Measurements from ENCODE around the gene TPM3. TPM values are rescaled to one million over a fixed set of nuclear protein-coding genes. Genes with fewer than 3 reads are reported as not detected.

TPM3 gene
- total RNA-seq, 1 experiment from 2014 or later: 625 TPM

- intact Hi-C loops (cut with micrococcal nuclease): no loop called here
- Mint-ChIP-seq H3K4me1 (ENCODE audit: insufficient read depth, unreplicated experiment) (peaks cover 8% of the 10 kb centered on the region), H3K36me3 (ENCODE audit: insufficient read depth, unreplicated experiment) (no peaks in the 10 kb centered on the region), H3K4me3 (ENCODE audit: unreplicated experiment) (no peak overlapping the region), H3K27me3 (ENCODE audit: insufficient read depth, unreplicated experiment) (no peaks in the 10 kb centered on the region), H3K9me3 (ENCODE audit: unreplicated experiment) (no peaks in the 10 kb centered on the region), H3K27ac (ENCODE audit: low read depth, unreplicated experiment) (no peak overlapping the region)
- CTCF ChIA-PET: interaction anchor here (0.6 to 3.2 kb wide), 27 partner anchors 8 to 347 kb away, joined by 3 to 29 read pairs (median 5); partner anchors contain the start of genes HAX1 and UBAP2L
- no TSS peak for BruUV-seq (replicated peaks)
- POLR2A ChIA-PET: interaction anchor here (0.8 to 10.3 kb wide), 9 partner anchors 8 to 132 kb away, joined by 3 to 167 read pairs (median 5); partner anchors contain the start of gene UBAP2L
- DNase-seq (ENCODE audit: unreplicated experiment): no peak
- TF ChIP-seq CTCF (IDR thresholded peaks at IDR 0.05; ENCODE audit: unreplicated experiment): no peak
These were observed 7.6 kb upstream of the TPM3 start for GRCh38 chr1:154199563-154199879.

GRCh38 chr1:154198756-154199562, 7.1 kb upstream of the TPM3 start:
- Mint-ChIP-seq H3K36me3 (ENCODE audit: insufficient read depth, unreplicated experiment) (no peaks in the 10 kb centered on the region), H3K4me1 (ENCODE audit: insufficient read depth, unreplicated experiment) (peaks cover 12% of the 10 kb centered on the region), H3K4me3 (ENCODE audit: unreplicated experiment) (no peak overlapping the region), H3K27me3 (ENCODE audit: insufficient read depth, unreplicated experiment) (no peaks in the 10 kb centered on the region), H3K27ac (ENCODE audit: low read depth, unreplicated experiment) (no peak overlapping the region), H3K9me3 (ENCODE audit: unreplicated experiment) (no peaks in the 10 kb centered on the region)
- intact Hi-C loops (cut with micrococcal nuclease): no loop called here
- ChIA-PET POLR2A (interaction anchor here (0.6 to 10.3 kb wide), 12 partner anchors 8 to 278 kb away, joined by 3 to 167 read pairs (median 4); partner anchors contain the start of gene UBAP2L), CTCF (interaction anchor here (0.6 to 3.2 kb wide), 31 partner anchors 8 to 374 kb away, joined by 3 to 29 read pairs (median 4); partner anchors contain the start of genes HAX1 and UBAP2L)
- peak; percentile 80 for DNase-seq (ENCODE audit: unreplicated experiment)
- peak; percentile 45 for TF ChIP-seq CTCF (IDR thresholded peaks at IDR 0.05; ENCODE audit: unreplicated experiment)
- no TSS peak for BruUV-seq (replicated peaks)

- Mint-ChIP-seq H3K27me3 (ENCODE audit: insufficient read depth, unreplicated experiment) (peaks cover 23% of the 10 kb centered on the region), H3K4me1 (ENCODE audit: insufficient read depth, unreplicated experiment) (peaks cover 19% of the 10 kb centered on the region), H3K4me3 (ENCODE audit: unreplicated experiment) (no peak overlapping the region), H3K9me3 (ENCODE audit: unreplicated experiment) (no peaks in the 10 kb centered on the region), H3K27ac (ENCODE audit: low read depth, unreplicated experiment) (peak overlapping the region; percentile 81), H3K36me3 (ENCODE audit: insufficient read depth, unreplicated experiment) (no peaks in the 10 kb centered on the region)
- DNase-seq (ENCODE audit: unreplicated experiment): peak; percentile 87
- no TSS peak for BruUV-seq (replicated peaks)
- intact Hi-C loops (cut with micrococcal nuclease): no loop called here
- POLR2A ChIA-PET: interaction anchor here (0.9 to 4.1 kb wide), 9 partner anchors 11 to 218 kb away, joined by 3 to 58 read pairs (median 4); partner anchors contain the start of genes RPS27 and UBAP2L
- CTCF ChIA-PET: interaction anchor here (0.6 to 1.6 kb wide), 8 partner anchors 10 to 222 kb away, joined by 3 to 5 read pairs (median 3); no protein-coding TSS in a partner anchor
- no peak for TF ChIP-seq CTCF (IDR thresholded peaks at IDR 0.05; ENCODE audit: unreplicated experiment)
These were observed 1.9 kb upstream of the TPM3 start for GRCh38 chr1:154193821-154194220.

- POLR2A ChIA-PET: interaction anchor here (0.7 to 2.8 kb wide), 5 partner anchors 8 to 129 kb away, joined by 3 to 13 read pairs (median 4); partner anchors contain the start of genes AQP10 and UBAP2L
These were observed 576 bp upstream of the TPM3 start for GRCh38 chr1:154192476-154192875.

More at GRCh38 chr1:154192476-154192875, 576 bp upstream of the TPM3 start:
- no TSS peak for BruUV-seq (replicated peaks)
- Mint-ChIP-seq H3K27ac (ENCODE audit: low read depth, unreplicated experiment) (no peak overlapping the region), H3K4me3 (ENCODE audit: unreplicated experiment) (no peak overlapping the region), H3K36me3 (ENCODE audit: insufficient read depth, unreplicated experiment) (no peaks in the 10 kb centered on the region), H3K4me1 (ENCODE audit: insufficient read depth, unreplicated experiment) (peaks cover 19% of the 10 kb centered on the region), H3K9me3 (ENCODE audit: unreplicated experiment) (no peaks in the 10 kb centered on the region), H3K27me3 (ENCODE audit: insufficient read depth, unreplicated experiment) (peaks cover 23% of the 10 kb centered on the region)
- intact Hi-C loops (cut with micrococcal nuclease): no loop called here
- no peak for TF ChIP-seq CTCF (IDR thresholded peaks at IDR 0.05; ENCODE audit: unreplicated experiment)
- CTCF ChIA-PET: interaction anchor here (0.6 to 1.6 kb wide), 4 partner anchors 9 to 349 kb away, joined by 3 to 5 read pairs (median 3); no protein-coding TSS in a partner anchor
- no peak for DNase-seq (ENCODE audit: unreplicated experiment)
